K562 (cell line): ENCODE measurements around the gene ATP6V0D1. TPM values are rescaled to one million over a fixed set of nuclear protein-coding genes. Genes with fewer than 3 reads are reported as not detected.

Experiments
- ATAC-seq: fragments of 200-7000 bp; cut with Tn5 transposase; 3 replicates; pipeline ENCODE4 v1.9.1; 2020; ENCODE audit warnings: moderate library complexity
- BruUV-seq: library from RNA; stranded (reverse); fragments of 400-500 nt; replicated peaks from 2 replicates; lab custom pipeline; 2021; lab: Mats Ljungman, UMichigan
- CTCF ChIA-PET: fragments of 300-600 bp; formaldehyde crosslinking; extraction: SDS; loops from one replicate; lab custom pipeline; 2021; ENCODE audit warnings: low intra/inter-chr PET ratio; lab: Yijun Ruan, JAX
- POLR2A ChIA-PET: fragments of 300-600, 350-650 bp; sonication (Branson Sonifier 250); formaldehyde crosslinking; extraction: SDS; loops from one replicate; lab custom pipeline; 2021; ENCODE audit warnings: antibody characterized with exemption, inconsistent platforms; lab: Yijun Ruan, JAX
- DNase-seq, 4 experiments: peaks; one replicate each; pipeline versions ENCODE4 v3.0.0 to v3.0.0-alpha.2; 2011 to 2018; ENCODE audit warnings: low spot score in 3 of 4, mixed read lengths in 3 of 4; ENCODE audit errors: extremely low read depth in 1 of 4
- FAIRE-seq: peaks from 2 replicates; lab custom pipeline; 2011; peaks lifted over from hg19 to GRCh38; lab: Jason Lieb, UNC
- H2AFZ ChIP-seq: 2 replicates; pipeline ENCODE4 v1.6.0; 2011; ENCODE audit warnings: low read depth, low read length, control low read depth, inconsistent platforms
- H3K27ac ChIP-seq: fragments of 200-600 bp; 3 replicates; pipeline ENCODE4 v1.8.0; 2011; ENCODE audit warnings: low read depth, mild to moderate bottlenecking, control low read depth, inconsistent platforms, low read length, moderate library complexity, mixed read lengths; ENCODE audit errors: extremely low read depth
- H3K27me3 ChIP-seq, 2 experiments: fragments of 300-600 bp in 1 of 2; 2 replicates in 1 of 2; 3 replicates in 1 of 2; pipeline versions ENCODE4 v1.6.0 to v1.8.0; 2011; ENCODE audit warnings: inconsistent platforms in 2 of 2, low read length in 2 of 2, mild to moderate bottlenecking in 1 of 2, mixed read lengths in 1 of 2, moderate library complexity in 1 of 2; ENCODE audit not compliant: control insufficient read depth in 2 of 2, insufficient read depth in 2 of 2
- H3K36me3 ChIP-seq: fragments of 300-600 bp; 3 replicates; pipeline ENCODE4 v1.8.0; 2011; ENCODE audit warnings: mild to moderate bottlenecking, low read length, inconsistent platforms; ENCODE audit not compliant: control insufficient read depth, insufficient read depth
- H3K4me1 ChIP-seq, 2 experiments: fragments of 200-600 bp in 1 of 2; replicated peaks in 1 of 2; 2 replicates in 1 of 2; 3 replicates in 1 of 2; pipeline versions ENCODE4 v1.5.1 to v1.8.0; 2011; ENCODE audit warnings: inconsistent platforms in 2 of 2, low read length in 2 of 2, mild to moderate bottlenecking in 1 of 2, mixed read lengths in 1 of 2, moderate library complexity in 1 of 2; ENCODE audit not compliant: control insufficient read depth in 2 of 2, insufficient read depth in 2 of 2
- H3K4me2 ChIP-seq: 2 replicates; pipeline ENCODE4 v1.6.1; 2011; ENCODE audit warnings: low read length, control low read depth, inconsistent platforms, mixed read lengths; ENCODE audit not compliant: insufficient read depth
- H3K4me3 ChIP-seq: fragments of 200-600 bp; sonication (generic), shearing (Covaris generic); 2 replicates; pipeline ENCODE4 v1.5.1; 2016; ENCODE audit warnings: control low read depth, inconsistent platforms
- H3K79me2 ChIP-seq: fragments of 200-600 bp; 3 replicates; pipeline ENCODE4 v1.8.0; 2011; ENCODE audit warnings: low read length, inconsistent platforms; ENCODE audit not compliant: control insufficient read depth, insufficient read depth
- H3K9ac ChIP-seq, 2 experiments: 2 replicates each; pipeline versions ENCODE4 v1.6.0 to v1.6.1; 2011; ENCODE audit warnings: low read depth in 2 of 2, low read length in 2 of 2, control low read depth in 1 of 2, inconsistent platforms in 1 of 2, mild to moderate bottlenecking in 1 of 2, mixed read lengths in 1 of 2; ENCODE audit not compliant: insufficient read depth in 1 of 2
- H3K9me1 ChIP-seq: one replicate; pipeline ENCODE4 v1.6.0; 2011; ENCODE audit warnings: inconsistent platforms, mild to moderate bottlenecking, low read length, moderate library complexity; ENCODE audit not compliant: control insufficient read depth, insufficient read depth
- H3K9me3 ChIP-seq: replicated peaks from 2 replicates; pipeline ENCODE4 v1.5.1; 2011; ENCODE audit warnings: low read depth, low read length, inconsistent platforms; ENCODE audit not compliant: control insufficient read depth, insufficient read depth
- H4K20me1 ChIP-seq: replicated peaks from 2 replicates; pipeline ENCODE4 v1.6.1; 2011; ENCODE audit warnings: low read length, inconsistent platforms, mixed read lengths; ENCODE audit not compliant: control insufficient read depth, insufficient read depth
- DACH1 ChIP-seq: fragments of 450-650 bp; IDR thresholded peaks from 2 replicates; pipeline ENCODE4 v1.6.1; 2018; ENCODE audit not compliant: partially characterized antibody
- DPF2 ChIP-seq: fragments of 450-650 bp; IDR thresholded peaks from 2 replicates; pipeline ENCODE4 v1.6.1; 2016
- E2F3 ChIP-seq: fragments of 250-450 bp; sonication (Bioruptor Pico); IDR thresholded peaks from 2 replicates; pipeline ENCODE4 v1.4.0; 2020; ENCODE audit warnings: mild to moderate bottlenecking
- ELF2 ChIP-seq: fragments of 250-450 bp; sonication (Bioruptor Pico); IDR thresholded peaks from 2 replicates; pipeline ENCODE4 v1.5.0; 2021; ENCODE audit warnings: mild to moderate bottlenecking
- KDM5B ChIP-seq: fragments of 200-600 bp; sonication (generic); IDR thresholded peaks from 2 replicates; pipeline ENCODE4 v1.6.1; 2012; ENCODE audit warnings: low read depth, mild to moderate bottlenecking, moderate library complexity, low read length, control low read depth, inconsistent platforms; ENCODE audit not compliant: insufficient replicate concordance
- MBD2 ChIP-seq: sonication (generic); IDR thresholded peaks from 2 replicates; pipeline ENCODE4 v1.6.1; 2016; ENCODE audit warnings: low read depth, borderline replicate concordance
- MITF ChIP-seq: IDR thresholded peaks from 2 replicates; pipeline ENCODE4 v1.6.1; 2014; ENCODE audit warnings: antibody characterized with exemption
- NELFE ChIP-seq: IDR thresholded peaks from 2 replicates; pipeline ENCODE4 v1.6.1; 2011; ENCODE audit warnings: mild to moderate bottlenecking; ENCODE audit not compliant: insufficient read depth, insufficient read length
- NFATC3 ChIP-seq: fragments of 450-650 bp; IDR thresholded peaks from 2 replicates; pipeline ENCODE4 v1.6.1; 2017; ENCODE audit warnings: mild to moderate bottlenecking
- SLC30A9 ChIP-seq: fragments of 250-450 bp; sonication (Bioruptor Pico); IDR thresholded peaks from 2 replicates; pipeline ENCODE4 v1.8.0; 2022; ENCODE audit warnings: mild to moderate bottlenecking, moderate library complexity
- ZNF239 ChIP-seq: fragments of 250-450 bp; sonication (Bioruptor Pico); IDR thresholded peaks from 2 replicates; pipeline ENCODE4 v1.4.0; 2020; ENCODE audit warnings: mild to moderate bottlenecking
- ZNF445 ChIP-seq: fragments of 250-450 bp; sonication (Bioruptor Pico); IDR thresholded peaks from 2 replicates; pipeline ENCODE4 v1.4.0; 2020; ENCODE audit warnings: low read depth, mild to moderate bottlenecking, moderate library complexity
- ZNF57 ChIP-seq: fragments of 450-650 bp; formaldehyde crosslinking; IDR thresholded peaks from 2 replicates; pipeline ENCODE4 v1.4.0; 2020; ENCODE audit warnings: mild to moderate bottlenecking, moderate library complexity
- WGBS: fragments of 100-300 bp; shearing (Covaris generic); methylation state at CpG from one replicate; pipeline ENCODE4 v1.1.6; 2016; ENCODE audit warnings: low coverage, mixed read lengths; ENCODE audit not compliant: insufficient coverage; ENCODE audit errors: missing lambda C conversion rate; 5-methylcytosine and 5-hydroxymethylcytosine counted together
- in situ Hi-C: fragments of 300-500 bp; cut with MboI; formaldehyde crosslinking; loops from 4 replicates; pipeline ENCODE4 v1.15.0; 2018; ENCODE audit warnings: inconsistent platforms, mixed read lengths
- intact Hi-C: fragments of 100-400 bp; cut with micrococcal nuclease; formaldehyde crosslinking; loops from 2 replicates; pipeline ENCODE4 v1.14.2; 2022
- polyA plus RNA-seq, 8 experiments: library from polyadenylated mRNA; depleted of rRNA in 4 of 8; stranded (reverse) in 5 of 8; unstranded in 3 of 8; fragments of >200 nt; fragmentation: Nextera tagmentation in 2 of 8; fragmentation: Illumina TruSeq in 1 of 8; extraction: Ambion mirVana in 2 of 8; extraction: Trizol in 1 of 8; gene quantifications; 2 replicates each; pipeline versions ENCODE4 v1.2.1 to v1.2.3, GENCODE V29; 2011 to 2014; ENCODE audit warnings: inconsistent platforms in 1 of 8, missing spikeins in 1 of 8
- total RNA-seq, 7 experiments: library from RNA; depleted of rRNA in 6 of 7; stranded (reverse); fragments of >200 nt in 6 of 7; fragmentation: Illumina TruSeq in 2 of 7; extraction: Trizol in 2 of 7; gene quantifications; 2 replicates each; pipeline versions ENCODE4 v1.2.1 to v1.2.3, GENCODE V29; 2011 to 2021; ENCODE audit warnings: low replicate concordance in 1 of 7
- TF ChIP-seq, protein P1 (sequence below): fragments of 250-450 bp; sonication (Bioruptor Pico); IDR thresholded peaks from 2 replicates; pipeline ENCODE4 v1.8.0; 2022; ENCODE audit warnings: inconsistent platforms, mild to moderate bottlenecking, moderate library complexity, borderline replicate concordance
- TF ChIP-seq, protein P2 (sequence below), 2 experiments: fragments of 450-650 bp; IDR thresholded peaks; 2 replicates each; pipeline ENCODE4 v1.6.1; 2018; ENCODE audit warnings: mild to moderate bottlenecking in 2 of 2, low read depth in 1 of 2; ENCODE audit not compliant: partially characterized antibody in 2 of 2

ATP6V0D1 gene
- total and polyA plus RNA-seq, 9 of the 15 experiments (the other 6 are each of a cell fraction or from before 2014, with no cell fraction given), result 23.2 to 69.7 (median 45.6) TPM

GRCh38 chr16:67521095-67521804 is 40.3 kb upstream of the ATP6V0D1 start:
- Histone ChIP-seq H3K27ac (peak overlapping the region; percentile 76), H3K36me3 (no peaks in the 10 kb centered on the region), H3K27me3 (no peaks in the 10 kb centered on the region), H3K9me1 (no peaks in the 10 kb centered on the region), H3K79me2 (no peaks in the 10 kb centered on the region), H3K4me1 (peaks cover 7 to 21% of the 10 kb centered on the region in 2 experiments), H3K9ac (peak overlapping the region; percentile 74 to 87), H3K4me3 (peak overlapping the region; percentile 45), H3K4me2 (peak overlapping the region; percentile 97), H2AFZ (peak overlapping the region; percentile 97), H4K20me1 (no peaks in the 10 kb centered on the region), H3K9me3 (no peaks in the 10 kb centered on the region)
- in situ Hi-C loops, result loop anchor here (10.0 kb wide), 2 partner anchors 404 to 724 kb away; partner anchors contain the start of gene PLA2G15
- intact Hi-C loops, result loop anchor here (1.0 to 10.0 kb wide), 4 partner anchors 42 to 414 kb away; partner anchors contain the start of genes CTCF, CTRL and PSMB10
- no TSS peak for BruUV-seq
- POLR2A ChIA-PET, result interaction anchor here (0.5 to 1.6 kb wide), 8 partner anchors 9 to 668 kb away, joined by 3 to 9 read pairs (median 3); partner anchors contain the start of gene HSD11B2
- FAIRE-seq (peak; percentile 99), DNase-seq (peak; percentile 91 to 97 (median 92)), ATAC-seq (peak; percentile 97)
- CTCF ChIA-PET, result interaction anchor here (0.6 to 2.5 kb wide), 19 partner anchors 15 to 708 kb away, joined by 3 to 50 read pairs (median 3); partner anchors contain the start of genes AGRP, C16orf86, CARMIL2 and CTCF
- 1% methylated on average over 22 of the region's 25 CpGs for WGBS
- TF ChIP-seq NFATC3 (no peak), ZNF239 (CRISPR knock-in tag) (no peak), ZNF445 (CRISPR knock-in tag) (no peak; the same call in 1 of the 2 replicates), ELF2 (CRISPR knock-in tag) (no peak), NELFE (no peak), DPF2 (peak; percentile 73; the same call in 1 of the 2 replicates), E2F3 (no peak), KDM5B (no peak), SLC30A9 (CRISPR knock-in tag) (no peak), DACH1 (no peak), MBD2 (no peak; the same call in 1 of the 2 replicates), ZNF57 (no peak), MITF (no peak)
- TF ChIP-seq, protein P1, sequence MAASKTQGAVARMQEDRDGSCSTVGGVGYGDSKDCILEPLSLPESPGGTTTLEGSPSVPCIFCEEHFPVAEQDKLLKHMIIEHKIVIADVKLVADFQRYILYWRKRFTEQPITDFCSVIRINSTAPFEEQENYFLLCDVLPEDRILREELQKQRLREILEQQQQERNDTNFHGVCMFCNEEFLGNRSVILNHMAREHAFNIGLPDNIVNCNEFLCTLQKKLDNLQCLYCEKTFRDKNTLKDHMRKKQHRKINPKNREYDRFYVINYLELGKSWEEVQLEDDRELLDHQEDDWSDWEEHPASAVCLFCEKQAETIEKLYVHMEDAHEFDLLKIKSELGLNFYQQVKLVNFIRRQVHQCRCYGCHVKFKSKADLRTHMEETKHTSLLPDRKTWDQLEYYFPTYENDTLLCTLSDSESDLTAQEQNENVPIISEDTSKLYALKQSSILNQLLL (CRISPR knock-in tag), result no peak
- TF ChIP-seq, protein P2, sequence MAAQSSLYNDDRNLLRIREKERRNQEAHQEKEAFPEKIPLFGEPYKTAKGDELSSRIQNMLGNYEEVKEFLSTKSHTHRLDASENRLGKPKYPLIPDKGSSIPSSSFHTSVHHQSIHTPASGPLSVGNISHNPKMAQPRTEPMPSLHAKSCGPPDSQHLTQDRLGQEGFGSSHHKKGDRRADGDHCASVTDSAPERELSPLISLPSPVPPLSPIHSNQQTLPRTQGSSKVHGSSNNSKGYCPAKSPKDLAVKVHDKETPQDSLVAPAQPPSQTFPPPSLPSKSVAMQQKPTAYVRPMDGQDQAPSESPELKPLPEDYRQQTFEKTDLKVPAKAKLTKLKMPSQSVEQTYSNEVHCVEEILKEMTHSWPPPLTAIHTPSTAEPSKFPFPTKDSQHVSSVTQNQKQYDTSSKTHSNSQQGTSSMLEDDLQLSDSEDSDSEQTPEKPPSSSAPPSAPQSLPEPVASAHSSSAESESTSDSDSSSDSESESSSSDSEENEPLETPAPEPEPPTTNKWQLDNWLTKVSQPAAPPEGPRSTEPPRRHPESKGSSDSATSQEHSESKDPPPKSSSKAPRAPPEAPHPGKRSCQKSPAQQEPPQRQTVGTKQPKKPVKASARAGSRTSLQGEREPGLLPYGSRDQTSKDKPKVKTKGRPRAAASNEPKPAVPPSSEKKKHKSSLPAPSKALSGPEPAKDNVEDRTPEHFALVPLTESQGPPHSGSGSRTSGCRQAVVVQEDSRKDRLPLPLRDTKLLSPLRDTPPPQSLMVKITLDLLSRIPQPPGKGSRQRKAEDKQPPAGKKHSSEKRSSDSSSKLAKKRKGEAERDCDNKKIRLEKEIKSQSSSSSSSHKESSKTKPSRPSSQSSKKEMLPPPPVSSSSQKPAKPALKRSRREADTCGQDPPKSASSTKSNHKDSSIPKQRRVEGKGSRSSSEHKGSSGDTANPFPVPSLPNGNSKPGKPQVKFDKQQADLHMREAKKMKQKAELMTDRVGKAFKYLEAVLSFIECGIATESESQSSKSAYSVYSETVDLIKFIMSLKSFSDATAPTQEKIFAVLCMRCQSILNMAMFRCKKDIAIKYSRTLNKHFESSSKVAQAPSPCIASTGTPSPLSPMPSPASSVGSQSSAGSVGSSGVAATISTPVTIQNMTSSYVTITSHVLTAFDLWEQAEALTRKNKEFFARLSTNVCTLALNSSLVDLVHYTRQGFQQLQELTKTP (IDR thresholded peaks at IDR 0.05; ENCODE audit: low read depth in 1 of 2, partially characterized antibody in 2 of 2), result peak in 1 of 2 experiments; percentile 84
